ENCODE measurements around the gene CERS4.
"Not testable (repeated sequence)": the region's sequence is repeated elsewhere in the genome, so short reads cannot be mapped to it uniquely, and the experiment has no call there.

The CERS4 gene

DNA sequence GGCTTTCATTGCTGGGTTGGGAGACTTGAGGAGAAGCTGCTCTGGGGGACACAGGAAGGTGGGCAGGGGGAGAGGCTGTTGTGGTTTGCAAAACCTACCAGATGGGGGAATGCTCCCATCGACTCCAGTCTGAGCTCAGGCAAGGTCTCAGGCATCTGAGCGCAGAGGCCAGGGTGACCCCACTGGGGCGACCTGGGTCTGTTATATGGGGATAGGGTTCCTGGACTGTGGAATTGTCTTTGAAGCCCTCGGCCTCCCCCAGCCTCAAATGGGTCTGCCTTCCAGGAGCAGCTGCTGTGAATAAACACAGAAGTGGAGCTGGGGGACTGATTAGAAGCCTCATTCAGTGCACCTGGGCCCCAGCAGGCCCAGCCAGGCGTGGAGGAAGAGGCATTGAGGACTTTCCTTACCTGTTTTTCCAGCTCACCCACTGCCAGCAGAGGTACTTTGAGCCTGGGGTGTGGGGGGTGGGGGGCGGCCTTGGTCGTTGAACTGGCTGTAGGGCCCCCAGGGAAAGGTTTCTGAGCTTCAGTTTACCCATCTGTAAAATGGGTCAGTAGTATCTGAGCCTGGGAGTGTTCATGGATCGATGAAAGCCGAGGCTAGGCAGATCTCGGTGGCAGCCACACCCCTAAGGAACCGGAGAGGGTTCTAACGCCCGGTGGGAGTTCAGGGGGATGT is 1.4 kb downstream of the CERS4 start:
- no peak for DNase-seq

GRCh38 chr19:8212212-8212611 is 3.0 kb downstream of the CERS4 start:
- DNase-seq, result no peak

- DNase-seq, result no peak
These were observed 3.7 kb downstream of the CERS4 start for GRCh38 chr19:8212916-8213315.

DNA sequence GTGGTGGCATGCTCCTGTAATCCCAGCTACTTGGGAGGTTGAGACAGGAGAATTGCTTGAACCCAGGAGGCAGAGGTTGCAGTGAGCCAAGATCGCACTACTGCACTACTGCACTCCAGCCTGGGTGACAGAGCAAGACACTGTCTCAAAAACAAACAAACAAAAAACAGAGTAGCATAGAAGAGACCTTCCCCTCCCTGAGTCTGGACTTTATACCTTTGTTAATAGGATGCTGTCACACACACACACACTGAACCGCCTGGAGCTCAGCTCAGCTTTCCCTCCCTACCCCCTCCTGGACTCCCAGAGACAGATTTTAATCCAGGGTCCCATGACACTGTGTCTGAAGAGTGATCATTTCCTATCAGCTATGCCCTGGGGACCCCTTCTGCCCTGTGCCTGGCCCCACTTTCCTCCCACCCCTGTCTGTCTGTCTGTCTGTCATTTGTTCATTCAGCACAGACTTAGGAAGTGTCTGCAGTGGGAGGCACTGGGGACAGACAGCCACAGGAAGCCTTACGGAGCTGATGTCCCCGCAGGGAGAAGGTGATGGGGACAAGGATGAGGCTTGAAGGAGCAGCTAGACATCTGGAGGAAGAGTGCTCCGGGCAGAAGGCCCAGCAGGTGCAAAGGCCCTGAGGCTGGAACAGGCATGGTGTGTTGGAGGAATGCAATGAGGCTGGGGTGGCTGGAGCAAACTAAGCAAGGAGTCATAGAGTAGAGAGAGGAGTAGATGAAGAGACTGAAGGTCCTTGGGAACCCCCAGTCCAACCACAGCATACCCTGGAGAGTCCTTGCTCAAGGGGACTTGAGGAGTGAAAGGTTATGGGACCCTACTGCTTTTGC is 4.9 kb downstream of the CERS4 start:
- DNase-seq, result no peak

GRCh38 chr19:8214802-8215201 is 5.6 kb downstream of the CERS4 start:
- DNase-seq, result no peak

- DNase-seq, result no peak
These were observed 6.6 kb downstream of the CERS4 start for GRCh38 chr19:8215783-8216182.

GRCh38 chr19:8216357-8216756 is 7.2 kb downstream of the CERS4 start:
- no peak for DNase-seq

GRCh38 chr19:8218127-8218526 is 9.0 kb downstream of the CERS4 start:
- not testable (repeated sequence) for DNase-seq

DNA sequence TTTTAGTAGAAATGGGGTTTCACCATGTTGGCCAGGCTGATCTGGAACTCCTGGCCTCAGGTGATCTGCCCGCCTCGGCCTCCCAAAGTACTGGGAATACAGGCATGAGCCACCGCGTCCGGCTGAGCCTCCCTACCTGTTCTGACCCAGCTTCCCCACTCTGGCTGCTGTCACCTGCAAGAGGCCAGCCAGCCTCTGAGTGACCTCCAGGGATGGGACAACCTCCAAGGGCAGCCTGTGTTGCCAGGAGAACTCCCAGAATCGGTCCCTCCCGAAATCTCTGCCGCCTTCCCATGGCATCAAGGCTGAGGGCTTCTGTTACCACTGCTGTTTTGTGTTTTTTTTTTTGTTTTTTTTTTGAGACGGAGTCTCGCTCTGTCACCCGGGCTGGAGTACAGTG is 11.3 kb downstream of the CERS4 start:
- no peak for DNase-seq

DNA sequence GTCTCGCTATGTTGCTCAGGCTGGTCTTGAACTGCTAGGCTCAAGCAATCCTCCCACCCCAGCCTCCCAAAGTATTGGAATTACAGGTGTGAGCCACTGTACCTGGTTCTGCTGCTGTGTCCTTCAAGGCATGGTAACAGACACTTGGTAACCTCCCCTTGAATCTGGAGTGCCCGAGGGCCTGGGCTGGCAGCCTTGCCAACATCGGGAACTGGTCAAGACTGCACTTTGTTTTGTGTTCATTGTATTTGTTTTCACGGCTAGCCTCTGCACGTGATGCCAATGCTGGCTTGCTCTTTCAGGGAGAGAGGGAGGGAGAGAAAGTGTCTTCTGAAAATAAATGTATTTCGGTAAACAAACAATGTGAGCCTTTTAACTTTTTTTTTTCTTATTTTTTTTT is 12.0 kb downstream of the CERS4 start:
- peak; percentile 61 for DNase-seq

GRCh38 chr19:8223442-8223841 is 14.3 kb downstream of the CERS4 start:
- not testable (repeated sequence) for DNase-seq

- DNase-seq, result no peak
These were observed 15.4 kb downstream of the CERS4 start for GRCh38 chr19:8224394-8225145.

GRCh38 chr19:8231073-8231604 is 22.0 kb downstream of the CERS4 start:
- no peak for DNase-seq

DNA sequence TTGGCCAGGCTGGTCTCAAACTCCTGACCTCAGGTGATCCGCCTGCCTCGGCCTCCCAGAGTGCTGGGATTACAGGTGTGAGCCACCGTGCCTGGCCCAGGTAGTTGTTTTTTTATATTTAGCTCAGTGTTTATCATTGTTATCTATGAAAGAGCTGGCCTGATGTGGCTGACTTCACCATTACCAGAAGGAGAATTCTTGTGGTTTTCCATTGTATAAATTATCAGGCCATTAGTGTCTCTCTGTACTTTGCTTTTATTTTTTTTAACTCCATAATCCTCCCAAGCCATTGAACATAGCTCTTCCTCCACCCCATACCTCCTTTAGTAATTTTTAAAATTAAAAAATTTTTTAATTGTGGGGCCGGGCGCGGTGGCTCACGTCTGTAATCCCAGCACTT is 24.2 kb downstream of the CERS4 start:
- DNase-seq, result no peak

- DNase-seq, result no peak
These were observed 27.9 kb downstream of the CERS4 start for GRCh38 chr19:8237026-8237425.

DNA sequence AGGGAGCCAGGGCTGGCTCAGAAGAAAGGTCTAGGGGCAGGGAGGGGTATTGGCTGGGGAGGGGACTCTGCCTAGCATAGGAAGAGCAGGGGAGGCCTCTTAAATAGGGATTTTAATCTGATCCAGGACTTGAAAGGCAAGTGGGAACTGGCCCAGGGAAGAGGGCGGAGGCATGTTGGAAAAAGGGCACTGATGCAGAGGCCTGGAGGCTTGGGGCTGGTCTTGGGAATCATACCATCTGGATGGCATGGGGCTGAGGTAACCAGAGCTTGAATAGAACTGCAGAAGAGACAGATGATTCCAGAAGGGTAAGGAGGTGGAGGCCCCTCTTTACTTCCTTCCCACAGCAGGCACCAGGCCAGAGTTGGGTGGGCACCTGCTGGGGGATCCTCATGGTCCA is 29.1 kb downstream of the CERS4 start:
- no peak for DNase-seq

- DNase-seq, result no peak
These were observed 30.5 kb downstream of the CERS4 start for GRCh38 chr19:8239528-8240273.

GRCh38 chr19:8240274-8241229 is 31.4 kb downstream of the CERS4 start:
- peak; percentile 85 for DNase-seq

DNA sequence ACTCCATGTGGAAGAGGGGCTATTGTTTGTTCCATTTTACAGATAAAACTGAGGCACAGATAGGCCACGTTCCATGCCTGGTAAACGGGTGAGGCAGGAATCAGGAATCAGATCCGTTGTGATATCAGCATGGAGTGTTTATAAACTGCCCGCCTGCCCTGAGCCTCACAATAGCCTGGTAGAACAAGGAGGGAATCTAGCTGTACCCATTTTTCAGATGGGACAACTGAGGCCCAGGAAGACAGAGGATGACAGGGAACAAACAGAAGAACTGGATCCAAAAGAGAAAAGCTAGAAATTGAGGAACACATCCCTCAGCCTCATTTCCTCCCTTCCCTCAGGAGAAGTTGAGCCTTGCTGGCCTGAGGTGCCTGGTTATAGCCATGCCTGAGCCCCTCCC is 32.5 kb downstream of the CERS4 start:
- DNase-seq, result no peak

- DNase-seq, result no peak
These were observed 33.1 kb downstream of the CERS4 start for GRCh38 chr19:8242211-8242821.

DNA sequence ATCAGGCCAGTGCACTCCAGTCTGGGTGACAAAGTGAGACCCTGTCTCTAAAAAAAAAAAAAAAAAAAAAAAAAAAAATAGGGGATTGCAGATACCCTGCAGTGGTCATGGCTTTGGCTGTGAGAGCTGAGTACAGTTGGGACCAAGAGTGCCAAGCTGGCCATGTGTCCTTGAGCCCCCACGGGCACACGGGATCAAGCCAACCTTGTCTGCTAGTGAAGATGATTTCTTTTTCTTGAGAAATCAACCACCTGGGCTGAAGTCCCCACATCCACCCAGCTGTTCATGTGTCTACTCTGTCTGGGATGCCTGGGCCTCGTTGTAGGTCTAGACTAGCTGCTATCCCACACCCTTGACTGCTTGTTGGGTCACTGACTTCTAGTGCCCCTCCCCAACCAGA is 34.0 kb downstream of the CERS4 start:
- DNase-seq, result no peak

All from midbrain (tissue), 1 donor.